ENCODE data around the gene ALDH3B1. TPM values are rescaled to one million over a fixed set of nuclear protein-coding genes. Genes with fewer than 3 reads are reported as not detected.

ALDH3B1 gene
- total RNA-seq, 1 experiment from 2014 or later: 18.3 TPM

GRCh38 chr11:68009391-68010089, 587 bp upstream of the ALDH3B1 start:
- ChIA-PET CTCF (interaction anchor here (0.8 to 1.3 kb wide), 3 partner anchors 13 to 202 kb away, joined by 3 to 4 read pairs (median 4); no protein-coding TSS in a partner anchor), POLR2A (no interaction called here)
- Histone ChIP-seq H3K4me3 (ENCODE audit: low read depth in 2 of 2, low read length in 2 of 2) (peak overlapping the region; percentile 37 to 47; a peak in 3 of 4 replicates), H3K36me3 (ENCODE audit: control insufficient read depth, insufficient read depth, low read length) (no peaks in the 10 kb centered on the region), H3K27ac (ENCODE audit: low read length) (peak overlapping the region; percentile 92), H3K27me3 (ENCODE audit: control insufficient read depth, insufficient read depth, low read length) (no peaks in the 10 kb centered on the region), H3K4me1 (ENCODE audit: control insufficient read depth, insufficient read depth, low read length) (peaks cover 66% of the 10 kb centered on the region), H3K9me3 (ENCODE audit: control insufficient read depth, insufficient read depth, low read depth, low read length) (no peaks in the 10 kb centered on the region)
- intact Hi-C loops (cut with micrococcal nuclease; ENCODE audit: unreplicated experiment): no loop called here
- no peak for TF ChIP-seq SIN3A (IDR thresholded peaks at IDR 0.05; ENCODE audit: borderline replicate concordance, insufficient read depth, low read depth, low read length)
- in situ Hi-C loops (cut with HindIII; ENCODE audit: low pct_unique_long_range_greater_than_20kb, low sequenced_read_pairs): no loop called here
- ATAC-seq: no peak
- no peak for DNase-seq (ENCODE audit: low read depth, low spot score)
- no TSS peak for BruUV-seq (replicated peaks)

GRCh38 chr11:68011051-68011943, 1.2 kb downstream of the ALDH3B1 start:
- BruUV-seq (replicated peaks): TSS peak; percentile 59
- ATAC-seq: no peak
- Histone ChIP-seq H3K27ac (ENCODE audit: low read length) (peak overlapping the region; percentile 92), H3K27me3 (ENCODE audit: control insufficient read depth, insufficient read depth, low read length) (no peaks in the 10 kb centered on the region), H3K4me3 (ENCODE audit: low read depth in 2 of 2, low read length in 2 of 2) (peak overlapping the region; percentile 37 to 47), H3K9me3 (ENCODE audit: control insufficient read depth, insufficient read depth, low read depth, low read length) (no peaks in the 10 kb centered on the region), H3K4me1 (ENCODE audit: control insufficient read depth, insufficient read depth, low read length) (peaks cover 70% of the 10 kb centered on the region), H3K36me3 (ENCODE audit: control insufficient read depth, insufficient read depth, low read length) (no peaks in the 10 kb centered on the region)
- in situ Hi-C loops (cut with HindIII; ENCODE audit: low pct_unique_long_range_greater_than_20kb, low sequenced_read_pairs): no loop called here
- TF ChIP-seq POLR2AphosphoS5 (IDR thresholded peaks at IDR 0.05; ENCODE audit: low read depth, low read length) (no peak), TCF7L2 (IDR thresholded peaks at IDR 0.05; ENCODE audit: low read depth, low read length) (no peak), SIN3A (IDR thresholded peaks at IDR 0.05; ENCODE audit: borderline replicate concordance, insufficient read depth, low read depth, low read length) (no peak), REST (IDR thresholded peaks at IDR 0.05; ENCODE audit: insufficient read depth in 1 of 2, low read depth in 2 of 2, low read length in 1 of 2) (no peak)
- POLR2A ChIA-PET: no interaction called here
- intact Hi-C loops (cut with micrococcal nuclease; ENCODE audit: unreplicated experiment): no loop called here
- DNase-seq (ENCODE audit: low read depth, low spot score): no peak
- CTCF ChIA-PET: interaction anchor here (1.2 kb wide), 1 partner anchor 56 kb away, joined by 4 read pairs; no protein-coding TSS in a partner anchor

- ChIA-PET POLR2A (interaction anchor here (0.6 kb wide), 1 partner anchor 358 kb away, joined by 3 read pairs; no protein-coding TSS in a partner anchor), CTCF (no interaction called here)
- peak overlapping the region; percentile 92 for H3K27ac ChIP-seq (ENCODE audit: low read length)
- no peak overlapping the region for H3K4me3 ChIP-seq (ENCODE audit: low read depth in 2 of 2, low read length in 2 of 2)
- DNase-seq (ENCODE audit: low read depth, low spot score) (no peak), ATAC-seq (no peak)
- no peaks in the 10 kb centered on the region for H3K36me3 ChIP-seq (ENCODE audit: control insufficient read depth, insufficient read depth, low read length)
- H3K27me3 ChIP-seq (ENCODE audit: control insufficient read depth, insufficient read depth, low read length): no peaks in the 10 kb centered on the region
- no peak for TF ChIP-seq REST (IDR thresholded peaks at IDR 0.05; ENCODE audit: insufficient read depth in 1 of 2, low read depth in 2 of 2, low read length in 1 of 2)
- TF ChIP-seq TCF7L2 (IDR thresholded peaks at IDR 0.05; ENCODE audit: low read depth, low read length): no peak
- TF ChIP-seq POLR2AphosphoS5 (IDR thresholded peaks at IDR 0.05; ENCODE audit: low read depth, low read length): no peak
- no peak for TF ChIP-seq CTCF (IDR thresholded peaks at IDR 0.05)
- TF ChIP-seq SIN3A (IDR thresholded peaks at IDR 0.05; ENCODE audit: borderline replicate concordance, insufficient read depth, low read depth, low read length): no peak
- BruUV-seq (replicated peaks): no TSS peak
- no peaks in the 10 kb centered on the region for H3K9me3 ChIP-seq (ENCODE audit: control insufficient read depth, insufficient read depth, low read depth, low read length)
- H3K4me1 ChIP-seq (ENCODE audit: control insufficient read depth, insufficient read depth, low read length): peaks cover 77% of the 10 kb centered on the region
- in situ Hi-C loops (cut with HindIII; ENCODE audit: low pct_unique_long_range_greater_than_20kb, low sequenced_read_pairs): no loop called here
- intact Hi-C loops (cut with micrococcal nuclease; ENCODE audit: unreplicated experiment): no loop called here
These were observed 2.1 kb downstream of the ALDH3B1 start for GRCh38 chr11:68012044-68012842.

All from Panc1 (cell line).